ENCODE measurements around the gene TNIK. TPM values are rescaled to one million over a fixed set of nuclear protein-coding genes. Genes with fewer than 3 reads are reported as not detected.

Gene TNIK
- total and polyA plus RNA-seq, 2 of the 4 experiments (the other 2 are of a cell fraction): 3.4 to 6.3 TPM

DNA sequence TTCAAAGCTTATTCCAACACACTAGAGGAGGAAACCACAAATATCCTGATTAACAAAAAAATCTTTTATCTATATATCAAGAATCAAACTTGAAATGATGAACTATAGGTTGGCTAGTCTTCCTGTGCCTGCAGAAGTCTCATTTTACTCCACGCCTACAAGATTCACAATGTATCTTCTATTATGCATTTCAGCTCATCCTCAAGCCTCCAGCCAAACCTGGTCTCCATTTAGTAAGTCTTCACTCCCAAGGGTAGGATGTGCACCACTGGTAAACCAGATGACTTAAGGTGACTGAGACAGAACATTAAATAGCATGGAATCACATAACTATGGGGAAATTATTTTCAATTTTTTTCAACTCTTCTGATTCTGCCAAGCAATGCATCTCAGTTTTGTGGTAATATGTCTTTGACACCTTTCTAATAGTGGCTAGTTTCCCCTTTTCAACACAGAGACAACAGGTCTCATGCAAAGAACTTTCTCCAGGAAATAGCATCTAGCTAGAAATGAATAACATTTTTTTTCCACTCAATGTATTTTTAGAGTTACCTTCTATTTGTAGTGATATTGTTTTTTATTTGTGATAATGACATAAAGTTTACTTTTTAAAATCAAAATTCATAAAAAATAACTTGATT is 166.9 kb downstream of the TNIK start:
- Histone ChIP-seq H2BK15ac (ENCODE audit: low read depth, low read length) (no peak overlapping the region), H2BK5ac (ENCODE audit: low read depth, low read length, poor library complexity, severe bottlenecking) (no peak overlapping the region), H3K9me3 (ENCODE audit: control insufficient read depth, insufficient read depth, low read length) (no peaks in the 10 kb centered on the region), H3K36me3 (ENCODE audit: control insufficient read depth, insufficient read depth, low read length) (no peaks in the 10 kb centered on the region), H4K8ac (ENCODE audit: low read depth in 2 of 2, low read length in 2 of 2) (no peak overlapping the region), H4K5ac (ENCODE audit: low read depth, low read length) (no peak overlapping the region), H3K9me1 (ENCODE audit: insufficient read depth, low read length) (no peaks in the 10 kb centered on the region), H3K4me1 (ENCODE audit: control insufficient read depth, insufficient read depth, low read length) (no peaks in the 10 kb centered on the region; the same call in 1 of the 2 replicates), H2AFZ (replicated peaks; ENCODE audit: low read length, poor library complexity) (no peak overlapping the region), H4K20me1 (ENCODE audit: insufficient read depth, low read length) (no peaks in the 10 kb centered on the region), H2AK5ac (ENCODE audit: low read depth, low read length) (no peak overlapping the region), H3K56ac (ENCODE audit: extremely low read depth, insufficient read depth, low read length) (no peak overlapping the region), H2BK120ac (ENCODE audit: low read depth, low read length) (no peak overlapping the region), H3K9ac (ENCODE audit: low read depth, low read length) (no peak overlapping the region), H2BK20ac (ENCODE audit: low read depth, low read length) (no peak overlapping the region), H3K4me3 (ENCODE audit: insufficient read depth, low read depth, low read length) (no peak overlapping the region), H3K14ac (replicated peaks; ENCODE audit: low read depth, low read length) (no peak overlapping the region), H4K91ac (ENCODE audit: insufficient read depth, low read depth, low read length) (no peak overlapping the region), H3K18ac (ENCODE audit: low read depth, low read length) (no peak overlapping the region), H3K4ac (ENCODE audit: low read depth, low read length) (no peak overlapping the region), H3K79me1 (ENCODE audit: low read depth in 1 of 2, low read length in 2 of 2) (no peaks in the 10 kb centered on the region; a peak in 1 of 4 replicates), H3K23ac (ENCODE audit: low read depth, low read length) (no peak overlapping the region), H3K27ac (ENCODE audit: insufficient read depth, low read length) (no peak overlapping the region), H2AK9ac (replicated peaks; ENCODE audit: low read depth, low read length, poor library complexity) (no peak overlapping the region), H3K4me2 (ENCODE audit: low read depth, low read length) (no peak overlapping the region), H3K27me3 (ENCODE audit: control insufficient read depth, insufficient read depth, low read length) (peaks cover 3% of the 10 kb centered on the region; the same call in 1 of the 2 replicates)
- ChIA-PET CTCF (interaction anchor here (0.7 kb wide), 1 partner anchor 430 kb away, joined by 3 read pairs; no protein-coding TSS in a partner anchor), POLR2A (ENCODE audit: unreplicated experiment) (no interaction called here)
- WGBS, 2 experiments (ENCODE audit: extremely low coverage in 2 of 2, insufficient read length in 1 of 2): no CpG with 5 or more reads among the region's 1 CpG
- intact Hi-C loops (cut with micrococcal nuclease): no loop called here
- no peak for DNase-seq
- TF ChIP-seq, protein P1, sequence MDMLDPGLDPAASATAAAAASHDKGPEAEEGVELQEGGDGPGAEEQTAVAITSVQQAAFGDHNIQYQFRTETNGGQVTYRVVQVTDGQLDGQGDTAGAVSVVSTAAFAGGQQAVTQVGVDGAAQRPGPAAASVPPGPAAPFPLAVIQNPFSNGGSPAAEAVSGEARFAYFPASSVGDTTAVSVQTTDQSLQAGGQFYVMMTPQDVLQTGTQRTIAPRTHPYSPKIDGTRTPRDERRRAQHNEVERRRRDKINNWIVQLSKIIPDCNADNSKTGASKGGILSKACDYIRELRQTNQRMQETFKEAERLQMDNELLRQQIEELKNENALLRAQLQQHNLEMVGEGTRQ (IDR thresholded peaks at IDR 0.05; ENCODE audit: low read depth, low read length): no peak
- TF ChIP-seq POLR2A (IDR thresholded peaks at IDR 0.05; ENCODE audit: low read depth, low read length) (no peak), RAD21 (IDR thresholded peaks at IDR 0.05; ENCODE audit: low read length) (no peak), RCOR1 (IDR thresholded peaks at IDR 0.05; ENCODE audit: insufficient replicate concordance, low read length) (no peak), NFE2L2 (IDR thresholded peaks at IDR 0.05; ENCODE audit: low read depth, low read length) (no peak), BHLHE40 (IDR thresholded peaks at IDR 0.05; ENCODE audit: low read depth, low read length) (no peak), CEBPB (IDR thresholded peaks at IDR 0.05; ENCODE audit: low read depth, low read length) (no peak), MAZ (IDR thresholded peaks at IDR 0.05; ENCODE audit: borderline replicate concordance, low read depth, low read length) (no peak), RFX5 (IDR thresholded peaks at IDR 0.05; ENCODE audit: low read depth, low read length) (no peak), MXI1 (IDR thresholded peaks at IDR 0.05; ENCODE audit: borderline replicate concordance, low read depth, low read length) (no peak), MAFK (IDR thresholded peaks at IDR 0.05; ENCODE audit: low read depth, low read length) (no peak)
- TF ChIP-seq, protein P2, sequence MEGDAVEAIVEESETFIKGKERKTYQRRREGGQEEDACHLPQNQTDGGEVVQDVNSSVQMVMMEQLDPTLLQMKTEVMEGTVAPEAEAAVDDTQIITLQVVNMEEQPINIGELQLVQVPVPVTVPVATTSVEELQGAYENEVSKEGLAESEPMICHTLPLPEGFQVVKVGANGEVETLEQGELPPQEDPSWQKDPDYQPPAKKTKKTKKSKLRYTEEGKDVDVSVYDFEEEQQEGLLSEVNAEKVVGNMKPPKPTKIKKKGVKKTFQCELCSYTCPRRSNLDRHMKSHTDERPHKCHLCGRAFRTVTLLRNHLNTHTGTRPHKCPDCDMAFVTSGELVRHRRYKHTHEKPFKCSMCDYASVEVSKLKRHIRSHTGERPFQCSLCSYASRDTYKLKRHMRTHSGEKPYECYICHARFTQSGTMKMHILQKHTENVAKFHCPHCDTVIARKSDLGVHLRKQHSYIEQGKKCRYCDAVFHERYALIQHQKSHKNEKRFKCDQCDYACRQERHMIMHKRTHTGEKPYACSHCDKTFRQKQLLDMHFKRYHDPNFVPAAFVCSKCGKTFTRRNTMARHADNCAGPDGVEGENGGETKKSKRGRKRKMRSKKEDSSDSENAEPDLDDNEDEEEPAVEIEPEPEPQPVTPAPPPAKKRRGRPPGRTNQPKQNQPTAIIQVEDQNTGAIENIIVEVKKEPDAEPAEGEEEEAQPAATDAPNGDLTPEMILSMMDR (conservative IDR thresholded peaks at IDR 0.05; ENCODE audit: low read depth, low read length): no peak
- dilution Hi-C loops (cut with HindIII; ENCODE audit: low sequenced_read_pairs, unreplicated experiment): no loop called here
- no TSS peak for BruUV-seq (replicated peaks)
- in situ Hi-C loops (cut with MboI; ENCODE audit: low sequenced_read_pairs): no loop called here
- ATAC-seq (ENCODE audit: low read depth): no peak

Measured in IMR-90 (cell line).